Measurements from ENCODE around the gene GFER.

GFER gene

GRCh38 chr16:1987198-1987597, 3.2 kb downstream of the GFER start:
- H3K14ac ChIP-seq (ENCODE audit: low read length): no peak overlapping the region
- H4K12ac ChIP-seq (ENCODE audit: low read depth, low read length): no peak overlapping the region
- DNase-seq: no peak
- no peak overlapping the region for H3K18ac ChIP-seq (ENCODE audit: low read length)
- peaks cover 36% of the 10 kb centered on the region for H3K27me3 ChIP-seq (ENCODE audit: insufficient read depth, low read length)
- H2AK5ac ChIP-seq (ENCODE audit: low read length): no peak overlapping the region
- H2BK120ac ChIP-seq (ENCODE audit: insufficient read depth, low read length, poor library complexity): no peak overlapping the region
- no peak overlapping the region for H2BK12ac ChIP-seq (ENCODE audit: low read length)
- no peak overlapping the region for H3K4me2 ChIP-seq (ENCODE audit: low read length)
- H3K23ac ChIP-seq (ENCODE audit: low read length): no peak overlapping the region
- H3K79me2 ChIP-seq (ENCODE audit: control insufficient read depth, insufficient read depth, low read length, poor library complexity): peaks cover 2% of the 10 kb centered on the region
- H3K36me3 ChIP-seq (ENCODE audit: control insufficient read depth in 1 of 2, insufficient read depth in 2 of 2, low read length in 2 of 2): peaks cover 20% of the 10 kb centered on the region in 2 experiments
- WGBS (ENCODE audit: extremely low coverage, insufficient coverage, insufficient read length): no CpG with 5 or more reads among the region's 10 CpGs
- no peak overlapping the region for H3K27ac ChIP-seq (ENCODE audit: low read depth, low read length)
- no peak overlapping the region for H3K4me3 ChIP-seq (ENCODE audit: low read depth, low read length)
- H4K91ac ChIP-seq (ENCODE audit: low read depth, low read length): no peak overlapping the region
- no peak overlapping the region for H2BK5ac ChIP-seq (ENCODE audit: low read depth, low read length, poor library complexity)
- peaks cover 17 to 29% of the 10 kb centered on the region in 2 experiments for H3K4me1 ChIP-seq (ENCODE audit: control insufficient read depth in 1 of 2, insufficient read depth in 2 of 2, low read length in 2 of 2)
- peaks cover 12% of the 10 kb centered on the region for H3K9me3 ChIP-seq (ENCODE audit: insufficient read depth, low read depth, low read length)
- H4K8ac ChIP-seq (ENCODE audit: low read depth, low read length): no peak overlapping the region
- H3K79me1 ChIP-seq (ENCODE audit: low read length): peaks cover 11% of the 10 kb centered on the region
- no peak overlapping the region for H3K4ac ChIP-seq (ENCODE audit: low read depth, low read length)
- no peak overlapping the region for H2AFZ ChIP-seq (ENCODE audit: insufficient read depth, low read length, poor library complexity)
- no peak overlapping the region for H3K9ac ChIP-seq (ENCODE audit: low read length)

- H3K4me2 ChIP-seq (ENCODE audit: low read length): peak within 1 kb of the TSS; percentile 78
- H4K91ac ChIP-seq (ENCODE audit: low read depth, low read length): peak within 1 kb of the TSS; percentile 15
- H3K18ac ChIP-seq (ENCODE audit: low read length): peak within 1 kb of the TSS; percentile 9
- no peak within 1 kb of the TSS for H2BK5ac ChIP-seq (ENCODE audit: low read depth, low read length, poor library complexity)
- H3K23ac ChIP-seq (ENCODE audit: low read length): no peak within 1 kb of the TSS
- H3K9ac ChIP-seq (ENCODE audit: low read length): no peak within 1 kb of the TSS
- H3K27me3 ChIP-seq (ENCODE audit: insufficient read depth, low read length): peaks cover 33% of the 10 kb centered on the region
- peaks cover 19% of the 10 kb centered on the region for H3K9me3 ChIP-seq (ENCODE audit: insufficient read depth, low read depth, low read length)
- H2AK5ac ChIP-seq (ENCODE audit: low read length): peak within 1 kb of the TSS; percentile 13
- H3K79me1 ChIP-seq (ENCODE audit: low read length): peaks cover 7% of the 10 kb centered on the region
- H3K4me3 ChIP-seq (ENCODE audit: low read depth, low read length): peak within 1 kb of the TSS; percentile 23
- peak within 1 kb of the TSS; percentile 5 for H2BK12ac ChIP-seq (ENCODE audit: low read length)
- no peak within 1 kb of the TSS for H3K27ac ChIP-seq (ENCODE audit: low read depth, low read length)
- H4K8ac ChIP-seq (ENCODE audit: low read depth, low read length): peak within 1 kb of the TSS; percentile 44
- WGBS (ENCODE audit: extremely low coverage, insufficient coverage, insufficient read length): no CpG with 5 or more reads among the region's 67 CpGs
- H3K36me3 ChIP-seq (ENCODE audit: control insufficient read depth in 1 of 2, insufficient read depth in 2 of 2, low read length in 2 of 2): peaks cover 20% of the 10 kb centered on the region in 2 experiments
- H3K4me1 ChIP-seq (ENCODE audit: control insufficient read depth in 1 of 2, insufficient read depth in 2 of 2, low read length in 2 of 2): peaks cover 17 to 27% of the 10 kb centered on the region in 2 experiments
- peak within 1 kb of the TSS; percentile 3 for H2AFZ ChIP-seq (ENCODE audit: insufficient read depth, low read length, poor library complexity)
- H3K4ac ChIP-seq (ENCODE audit: low read depth, low read length): no peak within 1 kb of the TSS
- peak in 1 of 2 donors; percentile 37 for DNase-seq
- H4K12ac ChIP-seq (ENCODE audit: low read depth, low read length): peak within 1 kb of the TSS; percentile 23
- peak within 1 kb of the TSS; percentile 25 for H2BK120ac ChIP-seq (ENCODE audit: insufficient read depth, low read length, poor library complexity)
- H3K14ac ChIP-seq (ENCODE audit: low read length): peak within 1 kb of the TSS; percentile 16
- H3K79me2 ChIP-seq (ENCODE audit: control insufficient read depth, insufficient read depth, low read length, poor library complexity): peaks cover 1% of the 10 kb centered on the region
Measured at GRCh38 chr16:1989209-1990100, 5.5 kb downstream of the GFER start, which contains the start of gene SYNGR3. Gene SYNGR3, plus strand, starts transcription at chr16:1989970. Its CDS starts 133 bp downstream, at chr16:1990103.

- Histone ChIP-seq H3K4me3 (ENCODE audit: low read depth, low read length) (peak overlapping the region; percentile 23), H3K4me1 (ENCODE audit: control insufficient read depth in 1 of 2, insufficient read depth in 2 of 2, low read length in 2 of 2) (peaks cover 14 to 24% of the 10 kb centered on the region in 2 experiments), H3K79me2 (ENCODE audit: control insufficient read depth, insufficient read depth, low read length, poor library complexity) (no peaks in the 10 kb centered on the region), H2AK5ac (ENCODE audit: low read length) (no peak overlapping the region), H3K36me3 (ENCODE audit: control insufficient read depth in 1 of 2, insufficient read depth in 2 of 2, low read length in 2 of 2) (peaks cover 20% of the 10 kb centered on the region in 2 experiments), H2BK12ac (ENCODE audit: low read length) (no peak overlapping the region), H3K27ac (ENCODE audit: low read depth, low read length) (no peak overlapping the region), H4K91ac (ENCODE audit: low read depth, low read length) (no peak overlapping the region), H3K4me2 (ENCODE audit: low read length) (peak overlapping the region; percentile 78), H3K23ac (ENCODE audit: low read length) (no peak overlapping the region), H3K18ac (ENCODE audit: low read length) (no peak overlapping the region), H3K79me1 (ENCODE audit: low read length) (peaks cover 5% of the 10 kb centered on the region), H2AFZ (ENCODE audit: insufficient read depth, low read length, poor library complexity) (no peak overlapping the region), H3K9me3 (ENCODE audit: insufficient read depth, low read depth, low read length) (peaks cover 19% of the 10 kb centered on the region), H3K4ac (ENCODE audit: low read depth, low read length) (no peak overlapping the region), H4K12ac (ENCODE audit: low read depth, low read length) (no peak overlapping the region), H3K27me3 (ENCODE audit: insufficient read depth, low read length) (peaks cover 33% of the 10 kb centered on the region), H2BK5ac (ENCODE audit: low read depth, low read length, poor library complexity) (no peak overlapping the region), H3K14ac (ENCODE audit: low read length) (no peak overlapping the region), H3K9ac (ENCODE audit: low read length) (no peak overlapping the region), H4K8ac (ENCODE audit: low read depth, low read length) (no peak overlapping the region), H2BK120ac (ENCODE audit: insufficient read depth, low read length, poor library complexity) (no peak overlapping the region)
- no peak for DNase-seq
- no CpG with 5 or more reads among the region's 25 CpGs for WGBS (ENCODE audit: extremely low coverage, insufficient coverage, insufficient read length)
Measured at GRCh38 chr16:1990101-1990350, 6.0 kb downstream of the GFER start.

GRCh38 chr16:1990351-1991134, 6.5 kb downstream of the GFER start:
- Histone ChIP-seq H3K14ac (ENCODE audit: low read length) (peak overlapping the region; percentile 16), H3K9me3 (ENCODE audit: insufficient read depth, low read depth, low read length) (peaks cover 19% of the 10 kb centered on the region)
- no CpG with 5 or more reads among the region's 50 CpGs for WGBS (ENCODE audit: extremely low coverage, insufficient coverage, insufficient read length)

More at GRCh38 chr16:1990351-1991134, 6.5 kb downstream of the GFER start:
- Histone ChIP-seq H3K9ac (ENCODE audit: low read length) (no peak overlapping the region), H3K4me2 (ENCODE audit: low read length) (peak overlapping the region; percentile 63), H4K91ac (ENCODE audit: low read depth, low read length) (peak overlapping the region; percentile 15), H3K18ac (ENCODE audit: low read length) (peak overlapping the region; percentile 9), H4K12ac (ENCODE audit: low read depth, low read length) (peak overlapping the region; percentile 23), H4K8ac (ENCODE audit: low read depth, low read length) (peak overlapping the region; percentile 44), H3K27me3 (ENCODE audit: insufficient read depth, low read length) (peaks cover 33% of the 10 kb centered on the region), H2BK12ac (ENCODE audit: low read length) (peak overlapping the region; percentile 5), H3K79me1 (ENCODE audit: low read length) (peaks cover 5% of the 10 kb centered on the region), H2BK120ac (ENCODE audit: insufficient read depth, low read length, poor library complexity) (peak overlapping the region; percentile 25), H3K23ac (ENCODE audit: low read length) (no peak overlapping the region), H2AK5ac (ENCODE audit: low read length) (peak overlapping the region; percentile 13), H3K4me3 (ENCODE audit: low read depth, low read length) (peak overlapping the region; percentile 23), H3K4ac (ENCODE audit: low read depth, low read length) (no peak overlapping the region), H2BK5ac (ENCODE audit: low read depth, low read length, poor library complexity) (no peak overlapping the region), H3K79me2 (ENCODE audit: control insufficient read depth, insufficient read depth, low read length, poor library complexity) (no peaks in the 10 kb centered on the region), H3K36me3 (ENCODE audit: control insufficient read depth in 1 of 2, insufficient read depth in 2 of 2, low read length in 2 of 2) (peaks cover 16 to 17% of the 10 kb centered on the region in 2 experiments), H3K27ac (ENCODE audit: low read depth, low read length) (no peak overlapping the region), H2AFZ (ENCODE audit: insufficient read depth, low read length, poor library complexity) (peak overlapping the region; percentile 3), H3K4me1 (ENCODE audit: control insufficient read depth in 1 of 2, insufficient read depth in 2 of 2, low read length in 2 of 2) (peaks cover 9 to 19% of the 10 kb centered on the region in 2 experiments)
- peak; percentile 38 to 54 for DNase-seq
